ENCODE measurements around the gene PICALM. TPM values are rescaled to one million over a fixed set of nuclear protein-coding genes. Genes with fewer than 3 reads are reported as not detected.
"Not testable (repeated sequence)": the region's sequence is repeated elsewhere in the genome, so short reads cannot be mapped to it uniquely, and the experiment has no call there.

The PICALM gene
- total RNA-seq, 1 donor from 2014 or later = 125 TPM

GRCh38 chr11:85935751-85936150, 133.1 kb downstream of the PICALM start:
- TF ChIP-seq CTCF (IDR thresholded peaks at IDR 0.05; ENCODE audit: unreplicated experiment) = no peak
- DNase-seq (ENCODE audit: low spot score) = no peak
- H3K4me3 Mint-ChIP-seq (ENCODE audit: unreplicated experiment) = no peak overlapping the region

DNA sequence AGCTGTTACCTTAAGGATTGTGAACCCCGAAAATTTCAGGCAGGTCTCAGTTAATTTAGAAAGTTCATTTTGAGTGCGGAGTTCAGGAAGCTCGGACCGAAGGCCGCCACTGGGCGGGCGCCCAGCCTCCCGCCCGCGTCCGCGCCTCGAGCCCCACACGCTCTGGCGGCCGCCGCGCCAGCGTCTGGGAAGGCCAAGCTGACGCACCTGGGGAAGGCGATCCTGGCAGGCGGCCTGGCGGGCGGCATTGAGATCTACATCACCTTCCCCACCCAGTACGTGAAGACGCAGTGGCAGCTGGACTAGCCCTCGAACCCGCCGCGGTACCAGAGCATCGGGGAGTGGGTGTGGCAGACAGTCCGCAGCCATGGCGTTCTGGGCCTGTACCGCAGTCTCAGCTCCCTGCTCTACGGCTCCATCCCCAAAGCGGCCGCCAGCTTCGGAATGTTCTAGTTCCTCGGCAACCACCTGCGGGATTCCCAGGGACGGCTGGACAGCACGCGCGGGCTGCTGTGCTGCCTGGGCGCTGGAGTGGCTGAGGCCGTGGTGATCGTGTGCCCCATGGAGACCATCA, 134.2 kb downstream of the PICALM start:
- Mint-ChIP-seq H3K36me3 (ENCODE audit: low read depth, unreplicated experiment) (peaks cover 6% of the 10 kb centered on the region), H3K4me3 (ENCODE audit: unreplicated experiment) (no peak overlapping the region), H3K4me1 (ENCODE audit: unreplicated experiment) (no peaks in the 10 kb centered on the region), H3K27ac (ENCODE audit: unreplicated experiment) (no peak overlapping the region), H3K27me3 (ENCODE audit: unreplicated experiment) (peaks cover 3% of the 10 kb centered on the region), H3K9me3 (ENCODE audit: unreplicated experiment) (no peaks in the 10 kb centered on the region)
- DNase-seq (ENCODE audit: low spot score) = no peak
- no peak for TF ChIP-seq CTCF (IDR thresholded peaks at IDR 0.05; ENCODE audit: unreplicated experiment)

More at GRCh38 chr11:85935751-85936150, 133.1 kb downstream of the PICALM start:
- H3K4me1 Mint-ChIP-seq (ENCODE audit: unreplicated experiment) = no peaks in the 10 kb centered on the region
- no peak overlapping the region for H3K27ac Mint-ChIP-seq (ENCODE audit: unreplicated experiment)
- no peaks in the 10 kb centered on the region for H3K9me3 Mint-ChIP-seq (ENCODE audit: unreplicated experiment)
- peaks cover 1% of the 10 kb centered on the region for H3K27me3 Mint-ChIP-seq (ENCODE audit: unreplicated experiment)
- peaks cover 6% of the 10 kb centered on the region for H3K36me3 Mint-ChIP-seq (ENCODE audit: low read depth, unreplicated experiment)

DNA sequence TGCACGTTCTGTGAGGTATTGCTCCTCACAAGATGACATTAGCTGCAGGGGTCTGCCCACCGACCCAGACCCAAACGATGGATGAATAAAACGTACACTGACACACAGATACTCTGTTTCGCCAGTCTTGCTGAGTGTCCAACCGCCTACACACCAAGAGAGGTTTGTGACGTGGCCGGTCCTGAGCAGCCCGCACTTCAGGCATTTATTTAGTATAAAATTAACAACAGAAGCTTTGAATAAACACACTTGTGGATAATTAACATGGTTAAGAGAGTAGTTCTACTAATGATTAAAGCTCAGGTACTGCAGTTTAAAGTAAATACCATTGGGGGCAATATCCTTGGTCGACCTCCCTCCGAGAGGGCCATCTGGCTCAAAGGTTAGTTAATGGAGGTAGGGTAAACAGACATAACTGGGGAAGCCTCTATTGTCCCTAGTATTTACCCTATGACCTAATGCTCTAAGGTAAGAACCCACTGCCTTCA, 138.0 kb downstream of the PICALM start:
- Mint-ChIP-seq H3K36me3 (ENCODE audit: low read depth, unreplicated experiment) (no peaks in the 10 kb centered on the region), H3K27ac (ENCODE audit: unreplicated experiment) (no peak overlapping the region), H3K4me1 (ENCODE audit: unreplicated experiment) (no peaks in the 10 kb centered on the region), H3K27me3 (ENCODE audit: unreplicated experiment) (peaks cover 3% of the 10 kb centered on the region), H3K4me3 (ENCODE audit: unreplicated experiment) (no peak overlapping the region), H3K9me3 (ENCODE audit: unreplicated experiment) (no peaks in the 10 kb centered on the region)
- no peak for TF ChIP-seq CTCF (IDR thresholded peaks at IDR 0.05; ENCODE audit: unreplicated experiment)
- DNase-seq (ENCODE audit: low spot score) = no peak

GRCh38 chr11:85926653-85927214, 142.2 kb downstream of the PICALM start:
- not testable (repeated sequence) for H3K4me3 Mint-ChIP-seq (ENCODE audit: unreplicated experiment); H3K27me3 Mint-ChIP-seq (ENCODE audit: unreplicated experiment); H3K36me3 Mint-ChIP-seq (ENCODE audit: low read depth, unreplicated experiment); H3K4me1 Mint-ChIP-seq (ENCODE audit: unreplicated experiment); H3K27ac Mint-ChIP-seq (ENCODE audit: unreplicated experiment); H3K9me3 Mint-ChIP-seq (ENCODE audit: unreplicated experiment); DNase-seq (ENCODE audit: low spot score)

DNA sequence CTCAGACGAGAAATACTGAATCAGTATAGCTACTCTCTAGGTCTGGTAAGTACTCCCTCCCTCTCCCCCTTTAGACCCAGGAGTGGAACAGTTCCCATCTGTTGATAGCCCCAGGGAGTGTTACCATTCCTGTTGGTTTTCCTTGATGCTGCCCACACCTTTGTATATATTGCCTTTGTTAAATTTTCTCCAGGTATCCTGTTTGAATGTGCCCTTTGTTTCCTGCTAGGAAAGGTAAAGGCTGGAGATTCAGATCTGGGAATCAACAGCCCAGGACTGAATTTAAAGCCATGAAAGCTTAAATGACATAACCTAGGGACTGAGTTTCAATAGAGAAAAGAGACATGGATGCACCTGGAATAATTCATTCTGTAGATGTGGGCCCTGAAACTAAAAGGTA, 145.4 kb downstream of the PICALM start:
- Mint-ChIP-seq H3K9me3 (ENCODE audit: unreplicated experiment) (no peaks in the 10 kb centered on the region), H3K36me3 (ENCODE audit: low read depth, unreplicated experiment) (peaks cover 6% of the 10 kb centered on the region), H3K27ac (ENCODE audit: unreplicated experiment) (no peak overlapping the region), H3K4me1 (ENCODE audit: unreplicated experiment) (peaks cover 2% of the 10 kb centered on the region), H3K27me3 (ENCODE audit: unreplicated experiment) (no peaks in the 10 kb centered on the region), H3K4me3 (ENCODE audit: unreplicated experiment) (no peak overlapping the region)
- no peak for TF ChIP-seq CTCF (IDR thresholded peaks at IDR 0.05; ENCODE audit: unreplicated experiment)
- DNase-seq (ENCODE audit: low spot score) = no peak
